ENCODE results near the gene SLCO2A1. TPM values are rescaled to one million over a fixed set of nuclear protein-coding genes. Genes with fewer than 3 reads are reported as not detected.

SLCO2A1 gene
- total and polyA plus RNA-seq, 8 donors: 1.9 to 121 (median 8.8) TPM

GRCh38 chr3:133910422-133910821 is 119.3 kb downstream of the SLCO2A1 start:
- WGBS, 5 donors: 64 to 75% (median 73%) methylated on average over 2 of the region's 2 CpGs

GRCh38 chr3:133905376-133905775 is 124.3 kb downstream of the SLCO2A1 start:
- WGBS, 5 donors: 35 to 68% (median 64%) methylated on average over 3 of the region's 3 CpGs
- TF ChIP-seq CTCF (IDR thresholded peaks at IDR 0.05): no peak
- TF ChIP-seq POLR2AphosphoS5 (IDR thresholded peaks at IDR 0.05): no peak
- TF ChIP-seq EP300 (IDR thresholded peaks at IDR 0.05): no peak
- TF ChIP-seq POLR2A (IDR thresholded peaks at IDR 0.05): no peak
- Histone ChIP-seq H3K9me3 (no peaks in the 10 kb centered on the region), H3K4me3 (no peak overlapping the region), H3K36me3 (no peaks in the 10 kb centered on the region), H3K27me3 (no peaks in the 10 kb centered on the region), H3K27ac (no peak overlapping the region), H3K4me1 (no peaks in the 10 kb centered on the region)
- intact Hi-C loops (cut with DNase I; ENCODE audit: low total_unique reads): no loop called here
- DNase-seq: no peak

More at GRCh38 chr3:133910422-133910821, 119.3 kb downstream of the SLCO2A1 start:
- Histone ChIP-seq H3K27ac (no peak overlapping the region), H3K9me3 (no peaks in the 10 kb centered on the region), H3K4me1 (no peaks in the 10 kb centered on the region), H3K4me3 (no peak overlapping the region), H3K27me3 (peaks cover 0 to 22% (median 0%) of the 10 kb centered on the region in 3 donors), H3K36me3 (no peaks in the 10 kb centered on the region)
- DNase-seq: no peak
- TF ChIP-seq CTCF (IDR thresholded peaks at IDR 0.05) (no peak), POLR2A (IDR thresholded peaks at IDR 0.05) (no peak), POLR2AphosphoS5 (IDR thresholded peaks at IDR 0.05) (no peak), EP300 (IDR thresholded peaks at IDR 0.05) (no peak)
- intact Hi-C loops (cut with DNase I; ENCODE audit: low total_unique reads): no loop called here

GRCh38 chr3:133901847-133902246 is 127.9 kb downstream of the SLCO2A1 start:
- H3K27me3 ChIP-seq: peaks cover 0 to 5% (median 0%) of the 10 kb centered on the region in 3 donors
- H3K36me3 ChIP-seq: no peaks in the 10 kb centered on the region
- H3K27ac ChIP-seq: no peak overlapping the region
- 85 to 90% (median 86%) methylated on average over 5 of the region's 5 CpGs for WGBS, 5 donors
- no peaks in the 10 kb centered on the region for H3K4me1 ChIP-seq
- H3K4me3 ChIP-seq: no peak overlapping the region
- no peak for DNase-seq
- no peak for TF ChIP-seq POLR2AphosphoS5 (IDR thresholded peaks at IDR 0.05)
- no peak for TF ChIP-seq POLR2A (IDR thresholded peaks at IDR 0.05)
- TF ChIP-seq EP300 (IDR thresholded peaks at IDR 0.05): no peak
- no peak for TF ChIP-seq CTCF (IDR thresholded peaks at IDR 0.05)
- intact Hi-C loops (cut with DNase I; ENCODE audit: low total_unique reads): no loop called here
- H3K9me3 ChIP-seq: no peaks in the 10 kb centered on the region

DNA sequence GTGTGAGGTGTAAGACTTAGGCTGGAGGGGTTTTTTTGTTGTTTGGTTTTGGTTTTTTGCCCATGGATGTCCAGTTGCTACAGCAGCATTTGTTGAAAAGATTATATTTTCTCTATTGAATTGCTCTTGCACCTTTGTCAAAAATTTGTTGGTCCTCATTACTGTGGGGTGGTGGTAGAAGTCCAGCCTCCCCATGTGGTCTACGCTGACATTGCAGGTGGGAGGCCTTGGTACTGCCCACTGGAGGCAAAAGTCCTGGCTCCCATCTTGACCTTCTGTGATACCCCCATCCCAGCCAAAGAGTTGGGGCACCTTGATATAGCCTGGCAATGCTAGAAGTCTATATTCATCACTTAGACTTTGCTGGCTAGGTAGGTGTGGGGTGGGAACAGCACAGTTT is 128.6 kb downstream of the SLCO2A1 start:
- intact Hi-C loops (cut with DNase I; ENCODE audit: low total_unique reads): no loop called here
- Histone ChIP-seq H3K4me1 (peaks cover 4% of the 10 kb centered on the region in 4 donors), H3K27me3 (peaks cover 0 to 12% (median 5%) of the 10 kb centered on the region in 3 donors)

More for the DNA sequence above, 128.6 kb downstream of the SLCO2A1 start:
- Histone ChIP-seq H3K36me3 (no peaks in the 10 kb centered on the region), H3K27ac (no peak overlapping the region), H3K4me3 (no peak overlapping the region), H3K9me3 (no peaks in the 10 kb centered on the region)
- WGBS, 5 donors: 67 to 88% (median 86%) methylated on average over 1 of the region's 1 CpG
- no peak for DNase-seq
- no peak for TF ChIP-seq POLR2A (IDR thresholded peaks at IDR 0.05)
- TF ChIP-seq CTCF (IDR thresholded peaks at IDR 0.05): peak in 1 of 7 experiments; percentile 12
- TF ChIP-seq EP300 (IDR thresholded peaks at IDR 0.05): no peak
